HTR-8/SVneo (cell line): ENCODE data around the gene KLHL24.
A peak's percentile ranks its signal among the peaks of the same experiment; 100 is the strongest.
"Not testable (repeated sequence)": the region's sequence is repeated elsewhere in the genome, so short reads cannot be mapped to it uniquely, and the experiment has no call there.

ENCODE experiments used
- DNase-seq: peaks from one replicate; pipeline ENCODE4 v3.0.0; 2011; ENCODE audit warnings: low spot score, mixed read lengths; ENCODE audit not compliant: insufficient read length
- FAIRE-seq: peaks from 2 replicates; lab custom pipeline; 2011; peaks lifted over from hg19 to GRCh38; lab: Jason Lieb, UNC

The KLHL24 gene

DNA sequence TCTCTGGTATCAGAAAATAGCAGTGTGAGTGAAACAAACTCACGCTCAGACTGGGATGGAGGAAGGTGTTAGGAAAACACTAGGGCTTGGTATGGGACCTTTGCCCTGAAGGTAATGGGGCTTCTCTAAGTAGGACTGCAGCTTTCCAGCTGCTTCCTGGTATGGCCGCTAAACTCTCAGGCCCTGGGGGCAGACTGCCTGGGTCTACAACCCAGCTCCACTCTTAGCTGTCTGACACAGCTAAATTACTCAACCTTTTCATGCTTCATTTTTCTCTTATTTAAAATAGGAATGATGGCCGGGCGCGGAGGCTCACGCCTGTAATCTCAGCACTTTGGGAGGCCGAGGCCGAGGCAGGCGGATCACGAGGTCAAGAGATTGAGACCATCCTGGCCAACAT lies 57.0 kb downstream of the KLHL24 start:
- FAIRE-seq (no peak), DNase-seq (no peak)

DNA sequence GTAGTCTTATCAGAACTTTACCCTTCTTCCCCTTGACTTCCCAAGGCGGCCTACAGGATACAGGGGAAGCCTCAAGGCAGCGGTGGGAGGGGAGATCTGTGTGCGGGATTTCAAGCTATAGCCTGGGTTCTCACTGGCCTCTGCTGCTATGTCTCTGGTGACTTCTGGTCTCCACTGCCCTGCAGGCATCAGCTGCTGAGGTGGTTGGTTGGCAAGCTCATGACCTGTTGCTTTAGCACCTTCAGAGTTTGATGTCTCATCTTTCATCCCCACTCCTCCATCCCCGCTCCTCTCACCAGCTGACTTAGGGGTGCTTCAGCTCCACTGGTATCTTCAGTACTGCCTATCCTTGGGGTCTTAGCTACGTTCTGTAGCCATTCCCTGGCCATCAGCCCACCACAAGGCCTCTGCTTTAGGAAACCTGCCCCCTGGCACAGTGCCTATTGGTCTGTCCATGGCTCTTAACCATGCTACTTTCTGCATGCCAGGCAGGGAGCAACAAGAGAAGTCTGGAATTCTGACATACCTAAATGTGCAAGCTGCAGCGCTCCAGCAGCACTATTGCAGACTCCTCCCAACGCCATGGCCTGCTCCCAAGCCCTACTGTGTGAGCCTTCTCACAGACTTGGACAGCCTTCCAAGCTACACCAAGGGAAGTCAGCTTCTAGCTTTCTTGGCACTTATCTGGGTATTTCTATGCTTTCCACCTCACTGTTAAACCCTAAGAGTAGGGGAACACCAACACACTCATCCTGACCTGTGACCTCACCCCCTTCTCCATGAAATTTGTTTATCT lies 60.3 kb downstream of the KLHL24 start:
- FAIRE-seq: no peak
- DNase-seq: no peak

DNA sequence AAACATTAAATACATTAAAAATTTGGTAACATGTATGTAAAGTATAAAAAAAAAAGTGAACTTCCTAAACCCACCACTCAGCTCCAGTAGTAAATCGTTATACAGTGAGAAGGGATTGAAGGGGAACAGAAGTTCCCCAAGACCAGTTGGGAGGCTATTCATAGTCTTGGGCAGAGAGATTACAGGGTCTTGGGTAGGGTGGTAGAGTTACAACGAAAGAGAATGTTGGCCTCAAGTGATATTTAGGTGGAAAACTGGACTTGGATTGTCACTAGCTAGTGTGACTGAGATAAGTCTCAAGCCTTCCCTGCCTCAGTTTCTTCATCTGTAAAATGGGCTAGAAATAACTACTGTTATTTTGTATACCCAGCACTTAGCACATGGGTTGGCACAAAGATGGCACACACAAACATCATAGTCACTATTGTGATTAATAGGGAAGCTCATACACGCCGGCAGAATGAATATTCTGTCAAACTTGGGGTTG lies 61.7 kb downstream of the KLHL24 start:
- no peak for DNase-seq
- FAIRE-seq: no peak

DNA sequence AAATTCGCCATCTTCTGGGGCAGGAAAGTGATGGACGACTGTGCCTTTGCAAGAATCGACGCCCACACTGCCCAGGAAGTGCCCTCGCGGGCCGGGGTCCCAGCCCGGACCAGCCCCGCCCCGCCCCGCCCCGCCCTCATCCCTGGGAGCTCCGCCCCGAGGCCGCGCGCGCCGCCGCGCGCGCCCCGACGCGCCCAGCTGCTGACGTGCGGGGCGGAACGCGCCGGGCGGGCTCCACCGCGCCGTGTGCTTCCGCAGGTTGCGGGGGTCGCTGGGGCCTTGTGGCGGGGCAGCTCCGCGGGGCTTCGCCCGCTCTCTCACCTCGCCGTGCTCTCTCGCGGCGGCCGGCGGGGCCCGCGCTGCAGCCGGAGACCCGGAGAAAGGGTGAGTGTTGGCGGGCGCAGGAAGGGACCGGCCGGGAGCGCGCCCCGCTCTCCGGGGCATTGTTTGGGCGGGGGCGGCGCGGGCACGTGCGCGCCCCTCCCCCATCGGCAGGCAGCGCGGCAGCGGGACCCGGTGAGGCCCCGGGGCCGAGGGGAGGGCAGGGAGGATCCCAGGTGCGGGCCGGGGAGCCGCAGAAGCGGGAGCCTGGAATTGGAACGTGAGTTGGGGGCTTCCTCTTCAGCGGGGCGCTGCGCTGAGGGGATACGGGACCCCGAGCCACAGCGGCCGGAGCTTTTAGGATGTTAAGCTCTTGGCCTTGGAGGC lies 62.3 kb downstream of the KLHL24 start, which contains the start of gene YEATS2:
YEATS2 (plus strand) TSS at position 188 of the 708 bp plus-strand sequence. CDS start 17,366 bp downstream, outside the sequence.
- DNase-seq (peak; percentile 93), FAIRE-seq (no peak)

DNA sequence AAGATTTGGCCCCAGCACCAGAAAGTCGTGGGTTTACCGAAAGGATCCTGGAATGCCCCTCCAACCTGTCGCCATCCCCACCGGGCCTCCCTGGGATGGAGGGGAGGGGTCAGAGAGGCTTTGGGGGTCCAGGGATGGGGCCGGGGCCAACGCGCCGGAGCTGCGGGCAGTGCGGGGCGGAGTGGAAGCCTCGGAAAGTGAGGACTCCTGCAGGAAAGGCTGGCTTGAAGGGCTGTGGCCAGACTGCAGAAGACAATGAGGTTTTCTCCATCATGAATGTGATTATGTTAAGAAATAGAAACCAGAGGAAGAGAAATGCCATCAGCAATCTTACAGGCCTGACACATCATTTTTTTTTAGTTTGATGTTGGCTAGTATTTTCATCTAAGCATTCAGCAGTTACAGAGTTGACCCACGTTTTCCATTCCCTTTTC lies 62.9 kb downstream of the KLHL24 start:
- DNase-seq (peak; percentile 36), FAIRE-seq (no peak)

DNA sequence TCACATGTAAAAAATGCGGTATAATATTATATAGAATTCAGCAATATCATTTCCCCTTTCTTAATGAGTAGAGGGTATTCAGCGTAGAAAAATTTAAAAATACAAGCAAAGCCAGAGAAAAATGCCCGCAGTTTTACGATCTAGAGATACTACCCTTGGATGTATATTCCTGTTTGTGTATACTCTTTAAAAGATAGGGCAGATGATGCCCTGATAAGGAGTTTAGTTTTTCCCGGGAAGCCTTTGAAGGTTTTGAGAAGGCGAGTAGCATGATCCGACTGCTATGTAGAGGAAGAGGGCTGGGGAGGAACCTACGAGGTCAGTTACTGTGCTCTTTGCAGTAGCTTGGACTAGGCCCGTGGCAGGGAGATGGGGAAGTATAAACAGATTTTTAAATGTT lies 63.3 kb downstream of the KLHL24 start:
- DNase-seq: no peak
- no peak for FAIRE-seq

DNA sequence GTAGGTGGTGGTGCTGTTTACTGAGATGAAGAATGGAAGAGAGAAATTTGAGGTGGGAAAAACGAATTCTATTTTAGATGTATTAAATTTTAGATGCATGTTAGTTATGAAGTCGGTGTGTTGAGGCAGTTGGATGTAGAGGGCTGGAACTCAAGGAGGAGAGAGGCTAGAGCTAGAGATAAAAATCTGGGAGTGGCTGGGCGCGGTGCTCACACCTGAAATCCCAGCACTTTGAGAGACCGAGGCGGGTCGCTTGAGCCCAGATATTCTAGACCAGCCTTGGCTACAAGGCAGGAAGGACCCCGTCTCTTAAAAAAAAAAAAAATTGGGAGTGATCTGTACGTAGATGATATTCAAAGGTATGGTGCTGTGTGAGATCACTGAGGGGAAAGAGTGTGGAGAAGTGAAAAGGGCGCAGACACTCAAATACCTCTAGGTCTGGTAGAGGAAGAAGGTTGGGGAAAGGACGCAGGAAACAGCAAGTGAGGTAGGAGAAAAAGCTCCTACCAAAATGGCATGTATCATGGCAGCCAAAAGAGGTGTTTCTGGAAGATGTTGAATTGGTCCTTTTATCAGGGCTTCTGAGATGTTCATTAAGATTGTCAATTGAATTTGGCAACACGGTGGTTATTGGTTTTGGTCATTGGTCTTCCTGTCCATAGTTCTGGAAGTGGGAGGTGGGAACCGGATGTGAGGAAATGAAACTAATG lies 64.0 kb downstream of the KLHL24 start:
- DNase-seq (no peak), FAIRE-seq (no peak)

DNA sequence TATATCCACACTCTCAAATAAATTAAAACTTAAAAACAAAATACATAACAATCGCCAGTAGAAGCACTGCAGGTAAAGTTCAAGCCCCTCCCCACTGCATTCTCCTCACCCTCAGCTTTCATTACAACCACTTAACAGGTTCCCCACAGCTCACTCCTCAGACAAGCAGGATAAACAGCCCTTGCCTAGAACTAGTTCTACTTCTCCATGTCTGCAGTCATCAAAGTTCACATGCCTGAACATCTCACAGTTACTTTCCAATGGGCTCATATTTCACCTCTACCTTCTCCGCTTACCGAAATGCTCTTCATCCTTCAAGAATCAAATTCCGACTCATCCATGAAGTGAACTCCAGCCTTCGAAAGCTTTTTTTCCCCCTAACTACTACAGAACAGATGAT lies 66.3 kb downstream of the KLHL24 start:
- no peak for FAIRE-seq
- DNase-seq: no peak

DNA sequence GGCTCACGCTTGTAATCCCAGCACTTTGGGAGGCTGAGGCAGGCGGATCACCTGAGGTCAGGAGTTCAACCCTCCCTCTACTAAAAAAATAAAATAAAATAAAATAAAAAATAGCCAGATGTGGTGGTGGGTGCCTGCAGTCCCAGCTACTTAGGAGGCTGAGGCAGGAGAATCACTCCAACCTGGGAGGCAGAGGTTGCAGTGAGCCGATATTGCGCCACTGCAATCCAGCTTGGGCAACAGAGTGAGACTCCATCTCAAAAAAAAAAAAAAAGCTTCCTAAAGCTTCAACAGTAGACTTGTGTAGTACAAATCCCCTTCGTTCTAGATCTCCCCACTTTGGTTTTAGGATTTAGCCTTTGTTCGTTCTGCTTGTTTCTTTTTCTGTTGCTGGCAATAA lies 68.5 kb downstream of the KLHL24 start:
- not testable (repeated sequence) for DNase-seq

DNA sequence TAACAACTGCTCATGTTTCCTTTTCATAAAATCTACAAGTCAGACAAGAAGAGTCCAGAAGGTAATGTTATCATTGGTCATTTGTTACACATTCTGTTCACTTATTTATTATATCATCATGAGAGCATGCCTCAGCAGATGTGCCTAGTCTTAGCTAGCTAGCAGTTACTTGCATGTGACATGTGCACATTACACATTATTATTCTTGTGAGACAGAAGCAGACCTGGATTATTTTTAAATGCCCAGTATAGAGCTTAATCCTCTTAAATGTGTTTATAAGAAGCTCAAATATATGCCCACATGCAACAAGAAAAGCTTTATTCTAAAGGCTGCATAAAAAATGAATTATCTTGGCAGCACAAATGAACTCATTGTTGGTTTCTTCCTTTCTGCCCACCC lies 74.8 kb downstream of the KLHL24 start:
- no peak for DNase-seq
- FAIRE-seq: no peak

More for the DNA sequence above, 68.5 kb downstream of the KLHL24 start:
- FAIRE-seq: not testable (repeated sequence)

DNA sequence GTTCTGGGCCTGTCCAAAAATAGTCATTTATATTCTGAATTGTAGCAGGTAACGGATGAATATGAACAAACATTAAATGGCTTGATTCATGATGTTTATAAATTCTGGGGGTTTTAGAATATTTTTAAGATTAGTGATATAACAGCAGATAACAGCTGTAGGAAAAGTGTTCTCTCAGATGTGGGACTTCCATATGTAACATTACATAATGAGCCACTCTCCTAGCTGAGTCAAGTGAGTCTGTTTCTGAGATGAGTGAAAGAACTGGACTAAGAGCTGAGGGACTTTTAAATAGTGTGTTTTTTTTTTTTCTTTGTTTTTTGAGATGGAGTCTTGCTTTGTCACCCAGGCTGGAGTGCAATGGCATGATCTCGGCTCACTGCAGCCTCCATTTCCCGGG lies 76.1 kb downstream of the KLHL24 start:
- DNase-seq (no peak), FAIRE-seq (no peak)

DNA sequence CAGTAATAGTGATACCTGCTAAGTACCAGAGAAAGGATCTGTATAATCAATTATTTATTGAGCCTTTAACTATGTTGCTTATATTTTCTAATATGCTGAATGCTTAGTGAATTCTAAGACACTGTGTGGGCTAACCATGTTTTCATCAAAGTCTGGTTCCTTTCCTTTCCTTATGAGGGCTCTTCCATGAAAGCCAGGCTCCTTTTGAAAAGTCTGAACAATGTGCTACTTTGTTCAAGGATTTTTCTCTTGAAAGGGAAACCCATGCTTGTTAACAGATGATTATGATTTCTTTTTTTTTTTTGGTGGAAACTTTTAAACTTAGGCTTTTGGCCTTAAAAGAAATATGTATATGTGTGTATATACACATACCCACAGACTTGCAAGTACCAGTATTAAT lies 79.2 kb downstream of the KLHL24 start:
- no peak for FAIRE-seq

DNA sequence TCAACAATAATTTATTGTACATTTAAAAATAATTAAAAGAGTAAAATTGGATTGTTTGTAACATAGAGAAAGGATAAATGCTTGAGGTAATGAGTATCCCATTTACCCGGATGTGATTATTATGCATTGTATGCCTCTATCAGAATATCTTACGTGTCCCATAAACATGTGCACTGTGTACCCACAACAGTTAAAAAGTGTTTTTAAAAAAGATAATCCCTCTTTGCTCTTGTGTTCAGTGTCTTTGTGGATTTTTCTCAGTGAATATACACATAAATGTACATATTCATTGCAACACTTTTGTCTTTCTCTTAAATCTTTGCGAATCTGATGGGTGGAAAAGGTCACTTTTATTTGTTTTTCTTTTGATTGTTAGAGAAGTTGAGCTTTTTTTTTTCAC lies 82.6 kb downstream of the KLHL24 start:
- DNase-seq (no peak), FAIRE-seq (no peak)

More for the DNA sequence above, 79.2 kb downstream of the KLHL24 start:
- no peak for DNase-seq

DNA sequence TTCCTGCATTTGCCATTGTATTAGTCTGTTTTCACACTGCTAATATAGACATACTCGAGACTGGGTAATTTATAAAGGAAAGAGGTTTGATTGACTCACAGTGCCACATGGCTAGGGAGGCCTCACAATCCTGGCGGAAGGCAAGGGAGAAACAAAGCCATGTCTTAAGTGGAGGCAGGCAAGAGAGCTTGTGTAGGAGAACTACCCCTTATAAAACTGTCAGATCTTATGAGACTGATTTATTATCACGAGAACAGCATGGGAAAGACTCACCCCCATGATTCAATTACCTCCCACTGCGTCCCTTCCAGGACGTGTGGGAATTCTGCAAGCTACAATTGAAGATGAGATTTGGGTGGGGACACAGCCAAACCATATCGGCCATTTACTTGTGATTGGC lies 90.0 kb downstream of the KLHL24 start:
- no peak for DNase-seq
- FAIRE-seq: no peak

DNA sequence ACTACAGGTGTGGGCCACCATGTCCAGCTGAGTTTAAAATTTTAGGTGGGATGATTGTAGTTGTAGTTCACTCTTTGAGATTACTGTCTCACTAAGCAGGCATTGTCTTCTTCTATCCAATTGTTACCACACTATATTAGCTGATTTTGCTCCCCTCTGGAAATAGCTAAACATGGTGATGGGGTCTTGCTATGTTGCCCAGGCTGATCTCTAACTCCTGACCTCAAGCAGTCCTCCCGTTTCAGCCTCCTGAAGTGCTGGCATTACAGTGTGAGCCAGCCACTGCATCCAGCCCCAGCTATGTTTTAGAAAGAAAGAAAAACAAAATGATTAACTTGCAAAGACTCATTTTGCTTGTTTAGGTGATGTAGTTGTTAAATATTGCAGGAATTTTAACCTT lies 92.8 kb downstream of the KLHL24 start:
- no peak for DNase-seq
- FAIRE-seq: no peak

DNA sequence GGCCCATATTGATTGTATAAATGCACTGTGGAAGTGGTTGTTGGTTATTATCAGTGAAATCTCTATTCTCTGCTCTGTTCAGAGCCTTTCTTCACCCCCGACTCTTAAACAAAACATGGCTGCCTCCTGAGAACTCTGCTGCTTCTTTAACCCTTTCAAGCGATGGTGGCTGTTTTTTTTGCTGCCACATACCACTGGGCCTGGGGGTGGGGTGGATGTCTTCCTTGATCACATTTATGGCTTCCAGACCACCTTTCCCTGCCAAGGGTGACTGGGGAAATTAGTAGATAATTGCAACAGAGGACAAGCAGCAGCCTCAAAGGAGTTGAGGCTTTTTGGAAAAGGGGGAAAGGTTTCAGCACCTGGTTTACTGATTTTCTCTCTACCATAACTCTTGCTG lies 94.9 kb downstream of the KLHL24 start:
- FAIRE-seq (no peak), DNase-seq (no peak)

DNA sequence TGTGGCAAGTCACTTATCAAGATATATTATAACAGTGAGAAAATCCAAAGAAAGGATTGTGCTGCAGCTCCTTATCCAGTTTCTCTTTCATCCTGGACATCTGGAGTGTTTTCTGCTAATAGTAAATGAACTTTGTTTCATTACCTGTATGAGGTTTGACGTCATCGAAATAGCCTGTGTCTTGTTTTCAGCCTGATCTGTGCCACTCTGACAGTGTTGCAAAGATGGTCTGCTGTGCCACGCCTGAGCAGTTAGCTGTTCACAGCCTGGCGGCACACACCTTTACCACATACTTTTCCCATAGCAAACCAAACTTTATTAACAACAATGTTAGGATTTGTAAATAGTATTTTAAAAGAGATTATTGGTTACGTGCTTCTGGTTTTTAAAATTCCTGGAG lies 96.2 kb downstream of the KLHL24 start:
- FAIRE-seq (no peak), DNase-seq (no peak)

DNA sequence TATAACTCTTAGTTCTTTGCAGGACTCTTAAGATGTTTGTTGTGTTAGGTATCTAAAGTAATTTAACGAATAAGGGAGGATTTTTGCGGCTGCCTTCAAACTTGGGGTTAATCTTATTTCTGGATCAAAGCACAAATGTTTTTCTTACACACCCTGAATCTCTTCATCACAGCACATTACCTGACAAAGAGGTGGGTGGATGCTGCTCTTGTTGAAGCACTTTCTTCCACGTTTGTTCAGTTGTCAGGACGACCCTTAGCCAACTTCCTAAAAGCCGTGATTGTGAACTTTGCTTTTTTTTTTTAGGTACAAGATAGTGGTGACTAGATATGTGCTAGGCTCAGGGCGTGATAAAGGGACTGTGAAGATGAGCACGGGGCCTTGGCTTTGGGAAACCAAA lies 98.1 kb downstream of the KLHL24 start:
- DNase-seq (no peak), FAIRE-seq (no peak)
